ENCODE measurements around the gene CCHCR1. TPM values are rescaled to one million over a fixed set of nuclear protein-coding genes. Genes with fewer than 3 reads are reported as not detected.

CCHCR1 gene
- total and polyA plus RNA-seq, 2 experiments from 2014 or later, result 19.8 to 46.7 TPM

DNA sequence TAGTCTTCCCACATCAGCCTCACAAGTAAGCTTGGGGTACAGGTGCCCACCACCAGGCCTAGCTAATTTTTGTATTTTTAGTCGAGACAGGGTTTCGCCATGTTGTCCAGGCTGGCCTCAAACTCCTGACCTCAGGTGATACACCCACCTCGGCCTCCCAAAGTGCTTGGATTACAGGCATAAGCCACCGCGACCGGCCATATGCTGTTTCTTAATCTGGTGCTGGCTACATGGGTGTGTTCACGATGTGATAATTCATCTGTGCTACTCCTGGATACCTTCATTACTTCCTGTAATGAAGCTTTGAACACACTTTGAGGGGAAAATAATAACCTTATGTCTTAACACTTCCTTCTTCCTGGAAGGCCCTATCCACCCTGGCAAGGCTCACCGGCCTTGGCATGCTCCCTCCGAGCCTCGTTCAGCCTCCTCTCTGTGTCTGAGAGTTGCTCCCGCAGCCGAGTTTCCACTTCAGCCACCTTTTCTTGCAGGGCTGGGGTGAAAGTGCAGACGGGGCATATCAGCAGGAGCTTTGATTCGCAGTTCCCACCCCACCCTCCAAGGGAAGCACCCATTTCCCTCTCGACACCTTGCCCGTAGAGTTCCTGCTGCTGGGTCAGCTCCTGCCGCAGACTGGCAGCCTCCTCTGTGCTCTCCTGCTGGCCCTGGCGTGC is 13.2 kb downstream of the CCHCR1 start (continued):
- TF ChIP-seq, protein P1, sequence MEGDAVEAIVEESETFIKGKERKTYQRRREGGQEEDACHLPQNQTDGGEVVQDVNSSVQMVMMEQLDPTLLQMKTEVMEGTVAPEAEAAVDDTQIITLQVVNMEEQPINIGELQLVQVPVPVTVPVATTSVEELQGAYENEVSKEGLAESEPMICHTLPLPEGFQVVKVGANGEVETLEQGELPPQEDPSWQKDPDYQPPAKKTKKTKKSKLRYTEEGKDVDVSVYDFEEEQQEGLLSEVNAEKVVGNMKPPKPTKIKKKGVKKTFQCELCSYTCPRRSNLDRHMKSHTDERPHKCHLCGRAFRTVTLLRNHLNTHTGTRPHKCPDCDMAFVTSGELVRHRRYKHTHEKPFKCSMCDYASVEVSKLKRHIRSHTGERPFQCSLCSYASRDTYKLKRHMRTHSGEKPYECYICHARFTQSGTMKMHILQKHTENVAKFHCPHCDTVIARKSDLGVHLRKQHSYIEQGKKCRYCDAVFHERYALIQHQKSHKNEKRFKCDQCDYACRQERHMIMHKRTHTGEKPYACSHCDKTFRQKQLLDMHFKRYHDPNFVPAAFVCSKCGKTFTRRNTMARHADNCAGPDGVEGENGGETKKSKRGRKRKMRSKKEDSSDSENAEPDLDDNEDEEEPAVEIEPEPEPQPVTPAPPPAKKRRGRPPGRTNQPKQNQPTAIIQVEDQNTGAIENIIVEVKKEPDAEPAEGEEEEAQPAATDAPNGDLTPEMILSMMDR (conservative IDR thresholded peaks at IDR 0.05; ENCODE audit: low read depth in 2 of 2), result no peak
- TF ChIP-seq, protein P2, sequence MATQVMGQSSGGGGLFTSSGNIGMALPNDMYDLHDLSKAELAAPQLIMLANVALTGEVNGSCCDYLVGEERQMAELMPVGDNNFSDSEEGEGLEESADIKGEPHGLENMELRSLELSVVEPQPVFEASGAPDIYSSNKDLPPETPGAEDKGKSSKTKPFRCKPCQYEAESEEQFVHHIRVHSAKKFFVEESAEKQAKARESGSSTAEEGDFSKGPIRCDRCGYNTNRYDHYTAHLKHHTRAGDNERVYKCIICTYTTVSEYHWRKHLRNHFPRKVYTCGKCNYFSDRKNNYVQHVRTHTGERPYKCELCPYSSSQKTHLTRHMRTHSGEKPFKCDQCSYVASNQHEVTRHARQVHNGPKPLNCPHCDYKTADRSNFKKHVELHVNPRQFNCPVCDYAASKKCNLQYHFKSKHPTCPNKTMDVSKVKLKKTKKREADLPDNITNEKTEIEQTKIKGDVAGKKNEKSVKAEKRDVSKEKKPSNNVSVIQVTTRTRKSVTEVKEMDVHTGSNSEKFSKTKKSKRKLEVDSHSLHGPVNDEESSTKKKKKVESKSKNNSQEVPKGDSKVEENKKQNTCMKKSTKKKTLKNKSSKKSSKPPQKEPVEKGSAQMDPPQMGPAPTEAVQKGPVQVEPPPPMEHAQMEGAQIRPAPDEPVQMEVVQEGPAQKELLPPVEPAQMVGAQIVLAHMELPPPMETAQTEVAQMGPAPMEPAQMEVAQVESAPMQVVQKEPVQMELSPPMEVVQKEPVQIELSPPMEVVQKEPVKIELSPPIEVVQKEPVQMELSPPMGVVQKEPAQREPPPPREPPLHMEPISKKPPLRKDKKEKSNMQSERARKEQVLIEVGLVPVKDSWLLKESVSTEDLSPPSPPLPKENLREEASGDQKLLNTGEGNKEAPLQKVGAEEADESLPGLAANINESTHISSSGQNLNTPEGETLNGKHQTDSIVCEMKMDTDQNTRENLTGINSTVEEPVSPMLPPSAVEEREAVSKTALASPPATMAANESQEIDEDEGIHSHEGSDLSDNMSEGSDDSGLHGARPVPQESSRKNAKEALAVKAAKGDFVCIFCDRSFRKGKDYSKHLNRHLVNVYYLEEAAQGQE (IDR thresholded peaks at IDR 0.05; ENCODE audit: unreplicated experiment), result no peak
- no peak for TF ChIP-seq EZH2 (IDR thresholded peaks at IDR 0.05; ENCODE audit: low read depth, unreplicated experiment)
- no peak for TF ChIP-seq CREB1 (CRISPR knock-in tag; IDR thresholded peaks at IDR 0.05; ENCODE audit: low read depth)
- no peak for TF ChIP-seq ZNF114 (CRISPR knock-in tag; IDR thresholded peaks at IDR 0.05)
- no peak for TF ChIP-seq ZNF331 (CRISPR knock-in tag; IDR thresholded peaks at IDR 0.05; ENCODE audit: low read depth)
- TF ChIP-seq NANOG (IDR thresholded peaks at IDR 0.05; ENCODE audit: borderline replicate concordance), result no peak

DNA sequence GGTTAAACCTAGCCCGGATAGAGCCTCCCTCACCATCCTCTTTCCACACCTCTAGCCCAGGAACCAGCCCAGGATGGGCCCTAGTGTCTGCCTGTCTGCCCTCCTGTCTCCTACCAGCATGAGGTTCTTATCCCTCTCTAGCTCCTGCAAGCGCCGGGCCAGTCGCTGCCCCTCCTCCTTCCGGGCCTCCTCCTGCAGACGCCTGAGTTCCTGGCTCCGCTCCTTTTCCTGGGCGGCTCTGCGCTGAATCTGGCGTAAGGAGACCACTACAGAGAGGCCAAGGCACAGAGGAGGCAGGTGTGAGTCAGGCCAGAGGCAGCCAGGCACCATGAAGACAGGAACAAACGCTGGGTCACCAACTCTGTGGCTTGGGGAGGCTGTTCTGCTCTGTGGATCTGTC is 14.5 kb downstream of the CCHCR1 start:
- H3K27ac Mint-ChIP-seq, result peak overlapping the region; percentile 60
- peak overlapping the region; percentile 21; the same call in 1 of the 3 replicates for H3K4me3 Mint-ChIP-seq
- no peak overlapping the region for H3K27ac ChIP-seq (ENCODE audit: low read depth)
- peaks cover 4% of the 10 kb centered on the region; the same call in 1 of the 3 replicates for H3K9me3 Mint-ChIP-seq
- no peaks in the 10 kb centered on the region for H3K27me3 ChIP-seq (ENCODE audit: insufficient read depth)
- H3K4me3 ChIP-seq, result no peak overlapping the region
- peaks cover 7% of the 10 kb centered on the region; the same call in 1 of the 2 replicates for H3K4me1 ChIP-seq (ENCODE audit: insufficient read depth)
- H3K79me2 ChIP-seq (replicated peaks; ENCODE audit: insufficient read depth), result no peaks in the 10 kb centered on the region
- peaks cover 14% of the 10 kb centered on the region for H3K27me3 Mint-ChIP-seq (ENCODE audit: insufficient read depth, low read depth, poor library complexity)
- H3K36me3 ChIP-seq (ENCODE audit: insufficient read depth), result peaks cover 7% of the 10 kb centered on the region
- DNase-seq (ENCODE audit: low spot score), result no peak
- H4K20me1 ChIP-seq (replicated peaks; ENCODE audit: insufficient read depth), result no peaks in the 10 kb centered on the region
- peaks cover 32% of the 10 kb centered on the region for H3K36me3 Mint-ChIP-seq (ENCODE audit: low read depth)
- ATAC-seq, result peak; percentile 64
- H2AFZ ChIP-seq, result no peak overlapping the region
- peaks cover 37% of the 10 kb centered on the region for H3K4me1 Mint-ChIP-seq
- H3K4me2 ChIP-seq, result no peak overlapping the region
- H3F3A ChIP-seq (replicated peaks; ENCODE audit: low read depth), result no peaks in the 10 kb centered on the region
- H3K9me2 ChIP-seq (ENCODE audit: insufficient read depth), result 0 out of 2 replicates have a peak, but pooled peaks cover 3% of the 10 kb centered on the region
- TF ChIP-seq, protein P3, sequence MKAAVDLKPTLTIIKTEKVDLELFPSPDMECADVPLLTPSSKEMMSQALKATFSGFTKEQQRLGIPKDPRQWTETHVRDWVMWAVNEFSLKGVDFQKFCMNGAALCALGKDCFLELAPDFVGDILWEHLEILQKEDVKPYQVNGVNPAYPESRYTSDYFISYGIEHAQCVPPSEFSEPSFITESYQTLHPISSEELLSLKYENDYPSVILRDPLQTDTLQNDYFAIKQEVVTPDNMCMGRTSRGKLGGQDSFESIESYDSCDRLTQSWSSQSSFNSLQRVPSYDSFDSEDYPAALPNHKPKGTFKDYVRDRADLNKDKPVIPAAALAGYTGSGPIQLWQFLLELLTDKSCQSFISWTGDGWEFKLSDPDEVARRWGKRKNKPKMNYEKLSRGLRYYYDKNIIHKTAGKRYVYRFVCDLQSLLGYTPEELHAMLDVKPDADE (IDR thresholded peaks at IDR 0.05), result no peak
- TF ChIP-seq CREB1 (CRISPR knock-in tag; IDR thresholded peaks at IDR 0.05; ENCODE audit: low read depth) (no peak), ZNF331 (CRISPR knock-in tag; IDR thresholded peaks at IDR 0.05; ENCODE audit: low read depth) (no peak), POLR2AphosphoS5 (IDR thresholded peaks at IDR 0.05; ENCODE audit: low read depth) (no peak)
- TF ChIP-seq, protein P4, sequence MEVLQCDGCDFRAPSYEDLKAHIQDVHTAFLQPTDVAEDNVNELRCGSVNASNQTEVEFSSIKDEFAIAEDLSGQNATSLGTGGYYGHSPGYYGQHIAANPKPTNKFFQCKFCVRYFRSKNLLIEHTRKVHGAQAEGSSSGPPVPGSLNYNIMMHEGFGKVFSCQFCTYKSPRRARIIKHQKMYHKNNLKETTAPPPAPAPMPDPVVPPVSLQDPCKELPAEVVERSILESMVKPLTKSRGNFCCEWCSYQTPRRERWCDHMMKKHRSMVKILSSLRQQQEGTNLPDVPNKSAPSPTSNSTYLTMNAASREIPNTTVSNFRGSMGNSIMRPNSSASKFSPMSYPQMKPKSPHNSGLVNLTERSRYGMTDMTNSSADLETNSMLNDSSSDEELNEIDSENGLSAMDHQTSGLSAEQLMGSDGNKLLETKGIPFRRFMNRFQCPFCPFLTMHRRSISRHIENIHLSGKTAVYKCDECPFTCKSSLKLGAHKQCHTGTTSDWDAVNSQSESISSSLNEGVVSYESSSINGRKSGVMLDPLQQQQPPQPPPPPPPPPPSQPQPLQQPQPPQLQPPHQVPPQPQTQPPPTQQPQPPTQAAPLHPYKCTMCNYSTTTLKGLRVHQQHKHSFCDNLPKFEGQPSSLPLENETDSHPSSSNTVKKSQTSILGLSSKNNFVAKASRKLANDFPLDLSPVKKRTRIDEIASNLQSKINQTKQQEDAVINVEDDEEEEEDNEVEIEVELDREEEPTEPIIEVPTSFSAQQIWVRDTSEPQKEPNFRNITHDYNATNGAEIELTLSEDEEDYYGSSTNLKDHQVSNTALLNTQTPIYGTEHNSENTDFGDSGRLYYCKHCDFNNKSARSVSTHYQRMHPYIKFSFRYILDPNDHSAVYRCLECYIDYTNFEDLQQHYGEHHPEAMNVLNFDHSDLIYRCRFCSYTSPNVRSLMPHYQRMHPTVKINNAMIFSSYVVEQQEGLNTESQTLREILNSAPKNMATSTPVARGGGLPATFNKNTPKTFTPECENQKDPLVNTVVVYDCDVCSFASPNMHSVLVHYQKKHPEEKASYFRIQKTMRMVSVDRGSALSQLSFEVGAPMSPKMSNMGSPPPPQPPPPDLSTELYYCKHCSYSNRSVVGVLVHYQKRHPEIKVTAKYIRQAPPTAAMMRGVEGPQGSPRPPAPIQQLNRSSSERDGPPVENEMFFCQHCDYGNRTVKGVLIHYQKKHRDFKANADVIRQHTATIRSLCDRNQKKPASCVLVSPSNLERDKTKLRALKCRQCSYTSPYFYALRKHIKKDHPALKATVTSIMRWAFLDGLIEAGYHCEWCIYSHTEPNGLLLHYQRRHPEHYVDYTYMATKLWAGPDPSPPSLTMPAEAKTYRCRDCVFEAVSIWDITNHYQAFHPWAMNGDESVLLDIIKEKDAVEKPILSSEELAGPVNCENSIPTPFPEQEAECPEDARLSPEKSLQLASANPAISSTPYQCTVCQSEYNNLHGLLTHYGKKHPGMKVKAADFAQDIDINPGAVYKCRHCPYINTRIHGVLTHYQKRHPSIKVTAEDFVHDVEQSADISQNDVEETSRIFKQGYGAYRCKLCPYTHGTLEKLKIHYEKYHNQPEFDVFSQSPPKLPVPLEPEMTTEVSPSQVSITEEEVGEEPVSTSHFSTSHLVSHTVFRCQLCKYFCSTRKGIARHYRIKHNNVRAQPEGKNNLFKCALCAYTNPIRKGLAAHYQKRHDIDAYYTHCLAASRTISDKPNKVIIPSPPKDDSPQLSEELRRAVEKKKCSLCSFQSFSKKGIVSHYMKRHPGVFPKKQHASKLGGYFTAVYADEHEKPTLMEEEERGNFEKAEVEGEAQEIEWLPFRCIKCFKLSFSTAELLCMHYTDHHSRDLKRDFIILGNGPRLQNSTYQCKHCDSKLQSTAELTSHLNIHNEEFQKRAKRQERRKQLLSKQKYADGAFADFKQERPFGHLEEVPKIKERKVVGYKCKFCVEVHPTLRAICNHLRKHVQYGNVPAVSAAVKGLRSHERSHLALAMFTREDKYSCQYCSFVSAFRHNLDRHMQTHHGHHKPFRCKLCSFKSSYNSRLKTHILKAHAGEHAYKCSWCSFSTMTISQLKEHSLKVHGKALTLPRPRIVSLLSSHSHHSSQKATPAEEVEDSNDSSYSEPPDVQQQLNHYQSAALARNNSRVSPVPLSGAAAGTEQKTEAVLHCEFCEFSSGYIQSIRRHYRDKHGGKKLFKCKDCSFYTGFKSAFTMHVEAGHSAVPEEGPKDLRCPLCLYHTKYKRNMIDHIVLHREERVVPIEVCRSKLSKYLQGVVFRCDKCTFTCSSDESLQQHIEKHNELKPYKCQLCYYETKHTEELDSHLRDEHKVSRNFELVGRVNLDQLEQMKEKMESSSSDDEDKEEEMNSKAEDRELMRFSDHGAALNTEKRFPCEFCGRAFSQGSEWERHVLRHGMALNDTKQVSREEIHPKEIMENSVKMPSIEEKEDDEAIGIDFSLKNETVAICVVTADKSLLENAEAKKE (CRISPR knock-in tag; IDR thresholded peaks at IDR 0.05), result no peak
